Heart left ventricle (tissue), 16 donors: Measurements from ENCODE around the gene PIGV. TPM values are rescaled to one million over a fixed set of nuclear protein-coding genes. Genes with fewer than 3 reads are reported as not detected.

Experiments used
- ATAC-seq, 4 donors: fragments of 200-7000 bp; cut with Tn5 transposase; one replicate each; pipeline ENCODE4 v1.9.1; 2020 to 2022; ENCODE audit warnings: moderate library complexity in 4 of 4, mild to moderate bottlenecking in 3 of 4, moderate number of reproducible peaks in 1 of 4
- DNase-seq, 5 donors: peaks; one replicate each; pipeline ENCODE4 v3.0.0-alpha.2; 2020
- H3K27ac ChIP-seq, 12 donors: fragments of 200-600 bp; sonication (generic) in 4 of 12; one replicate each; pipeline versions ENCODE4 v1.5.0 to v1.8.0; 2016 to 2022; ENCODE audit warnings: mild to moderate bottlenecking in 2 of 12
- H3K27me3 ChIP-seq, 9 donors: fragments of 200-600 bp; sonication (generic) in 2 of 9; one replicate each; pipeline versions ENCODE4 v1.5.1 to v1.8.0; 2016 to 2022; ENCODE audit warnings: mild to moderate bottlenecking in 3 of 9
- H3K36me3 ChIP-seq, 9 donors: fragments of 200-600 bp; sonication (generic) in 2 of 9; one replicate each; pipeline versions ENCODE4 v1.5.0 to v1.8.0; 2018 to 2022; ENCODE audit warnings: mild to moderate bottlenecking in 2 of 9
- H3K4me1 ChIP-seq, 12 donors: fragments of 200-600 bp; sonication (generic) in 4 of 12; one replicate each; pipeline versions ENCODE4 v1.5.0 to v1.8.0; 2016 to 2022; ENCODE audit warnings: mild to moderate bottlenecking in 3 of 12
- H3K4me3 ChIP-seq, 12 donors: fragments of 200-600 bp; sonication (generic) in 4 of 12; one replicate each; pipeline versions ENCODE4 v1.5.0 to v1.8.0; 2017 to 2022; ENCODE audit warnings: mild to moderate bottlenecking in 9 of 12, moderate library complexity in 4 of 12
- H3K9me3 ChIP-seq, 12 donors: fragments of 200-600 bp; sonication (generic) in 4 of 12; one replicate each; pipeline versions ENCODE4 v1.5.0 to v1.8.0; 2016 to 2022; ENCODE audit warnings: mild to moderate bottlenecking in 1 of 12
- CTCF ChIP-seq, 12 donors: fragments of 200-600 bp; sonication (generic) in 4 of 12; IDR thresholded peaks; one replicate each; pipeline versions ENCODE4 v1.5.0 to v1.8.0; 2018 to 2022; ENCODE audit warnings: antibody characterized with exemption in 12 of 12, mild to moderate bottlenecking in 5 of 12
- POLR2A ChIP-seq, 2 donors: fragments of 450-650 bp; IDR thresholded peaks; one replicate each; pipeline ENCODE4 v1.6.1; 2017; ENCODE audit warnings: antibody characterized with exemption in 2 of 2, mild to moderate bottlenecking in 2 of 2, moderate library complexity in 2 of 2
- WGBS, 4 donors: extraction: QIAGEN DNeasy Blood & Tissue Kit in 2 of 4; methylation state at CpG; one replicate each; pipeline versions ENCODE4 v1.1.5 to v1.1.7; 2013 to 2018; 5-methylcytosine and 5-hydroxymethylcytosine counted together
- intact Hi-C, 10 donors: fragments of 100-400 bp; cut with DNase I; formaldehyde crosslinking; loops; one replicate each; pipeline versions ENCODE4 v1.11.1 to v1.14.2; 2022
- polyA plus RNA-seq, 2 donors: library from polyadenylated mRNA; stranded (reverse); fragments of 200-250 nt; gene quantifications; one replicate each; pipeline ENCODE4 v1.2.3, GENCODE V29; 2013
- total RNA-seq, 9 donors: library from RNA; depleted of rRNA in 2 of 9; stranded (reverse); fragments of >200 nt in 2 of 9; fragmentation: NEBNext Ultra II Directional in 3 of 9; extraction: Animal tissue kit (Norgen Biotek cat#: 25700) in 3 of 9; gene quantifications; one replicate each; pipeline versions ENCODE4 v1.1.0 to v1.2.4, GENCODE V29; 2016 to 2023
- donor health status: ischemic (EF 13 %, LVEDD 7.1; RV severe dilation, severe dysfunction).
- donor health status: healthy with polysubstance abuse.
- donor health status: DM: no; HTN: yes; CAD: no.
- donor health status: DM: no; HTN: no; CAD: no.
- donor health status: ischemic (EF 25% LVEDD 6.9; RV normal size, moderate dysfunction).
- donor health status: ischemic (EF 25% LVEDD 5.7; RV mildly dilated, moderate dysfunction).
- donor health status: healthy.
- donor health status: DM: yes; HTN: yes; CAD: no.
- donor health status: ischemic (EF 35%, LVEDD 5.7; RV mildly dilated, moderate dysfunction).
- donor health status: nonischemic (EF 11% LVEDD 7.7; RV severe dilation, severe dysfunction).
- donor health status: DM: yes; HTN: yes; CAD: no.
- donor health status: PGD.
- donor health status: ischemic (EF 29% LVEDD 5.4; RV normal size, mild dysfunction).
- donor health status: nonischemic (EF 23%, LVEDD 6.1; RV moderate dilation, normal function).

The PIGV gene
- total and polyA plus RNA-seq, 11 donors = 2.7 to 8.8 (median 5.3) TPM

GRCh38 chr1:26750428-26750827 lies 37.3 kb upstream of the PIGV start:
- TF ChIP-seq CTCF (IDR thresholded peaks at IDR 0.05) (no peak), POLR2A (IDR thresholded peaks at IDR 0.05) (no peak)
- intact Hi-C loops = loop anchor here in 4 of 10 donors (5.0 kb wide), 2 partner anchors 37 to 53 kb away; partner anchors contain the start of genes PIGV (in 3 of the 4) and ARID1A (in 1 of the 4)
- Histone ChIP-seq H3K4me1 (peaks cover 11 to 95% (median 70%) of the 10 kb centered on the region in 12 donors), H3K27me3 (no peaks in the 10 kb centered on the region), H3K4me3 (no peak overlapping the region), H3K9me3 (no peaks in the 10 kb centered on the region), H3K27ac (peak overlapping the region in 2 of 12 donors; percentile 2 to 28), H3K36me3 (peaks cover 0 to 93% (median 17%) of the 10 kb centered on the region in 9 donors)
- WGBS, 4 donors = 50 to 82% (median 75%) methylated on average over 1 of the region's 1 CpG
- ATAC-seq (no peak), DNase-seq (no peak)

GRCh38 chr1:26752519-26752918 lies 35.2 kb upstream of the PIGV start:
- Histone ChIP-seq H3K27ac (peak overlapping the region; percentile 36 to 83 (median 64)), H3K4me3 (no peak overlapping the region), H3K36me3 (peaks cover 0 to 88% (median 15%) of the 10 kb centered on the region in 9 donors), H3K27me3 (no peaks in the 10 kb centered on the region), H3K4me1 (peaks cover 11 to 77% (median 66%) of the 10 kb centered on the region in 12 donors), H3K9me3 (no peaks in the 10 kb centered on the region)
- ATAC-seq = peak in 3 of 4 donors; percentile 17 to 55 (median 25)
- DNase-seq = peak in 4 of 5 donors; percentile 38 to 67 (median 46)
- whole genome bisulfite sequencing, 4 donors = 45 to 60% (median 56%) methylated on average over 4 of the region's 4 CpGs
- no peak for TF ChIP-seq CTCF (IDR thresholded peaks at IDR 0.05)
- peak in 1 of 2 donors; percentile 12 for TF ChIP-seq POLR2A (IDR thresholded peaks at IDR 0.05)
- intact Hi-C loops = loop anchor here in 6 of 10 donors (2.0 to 5.0 kb wide), 4 partner anchors 32 to 56 kb away; partner anchors contain the start of genes PIGV (in 3 of the 6) and ARID1A (in 2 of the 6)

GRCh38 chr1:26754086-26754874 lies 33.5 kb upstream of the PIGV start:
- no peak for TF ChIP-seq POLR2A (IDR thresholded peaks at IDR 0.05)
- TF ChIP-seq CTCF (IDR thresholded peaks at IDR 0.05) = no peak
- Histone ChIP-seq H3K9me3 (no peaks in the 10 kb centered on the region), H3K36me3 (peaks cover 0 to 89% (median 29%) of the 10 kb centered on the region in 9 donors), H3K4me3 (no peak overlapping the region), H3K27me3 (no peaks in the 10 kb centered on the region), H3K27ac (peak overlapping the region in 8 of 12 donors; percentile 28 to 83 (median 66)), H3K4me1 (peaks cover 8 to 64% (median 53%) of the 10 kb centered on the region in 12 donors)
- ATAC-seq = no peak
- WGBS, 4 donors = 82 to 85% (median 83%) methylated on average over 5 of the region's 5 CpGs
- no peak for DNase-seq
- intact Hi-C loops = loop anchor here in 4 of 10 donors (5.0 kb wide), 2 partner anchors 33 to 57 kb away; partner anchors contain the start of genes PIGV (in 3 of the 4) and ARID1A (in 1 of the 4)

- peaks cover 2 to 23% (median 14%) of the 10 kb centered on the region in 12 donors for H3K4me1 ChIP-seq
- no peaks in the 10 kb centered on the region for H3K27me3 ChIP-seq
- no peaks in the 10 kb centered on the region for H3K9me3 ChIP-seq
- peaks cover 3 to 91% (median 54%) of the 10 kb centered on the region in 9 donors for H3K36me3 ChIP-seq
- no peak for ATAC-seq
- WGBS, 4 donors = 94 to 97% (median 95%) methylated on average over 3 of the region's 3 CpGs
- DNase-seq = no peak
- H3K4me3 ChIP-seq = no peak overlapping the region
- no peak overlapping the region for H3K27ac ChIP-seq
- intact Hi-C loops = no loop called here
- TF ChIP-seq POLR2A (IDR thresholded peaks at IDR 0.05) = no peak
- TF ChIP-seq CTCF (IDR thresholded peaks at IDR 0.05) = no peak
These were observed 29.4 kb upstream of the PIGV start for GRCh38 chr1:26758358-26758757.
